GM18951 (cell line): Measurements from ENCODE around the gene MAML2.

Experiments
- POLR2A ChIP-seq: IDR thresholded peaks from 4 replicates; pipeline ENCODE4 v1.6.1; 2011; ENCODE audit warnings: mild to moderate bottlenecking; ENCODE audit not compliant: insufficient read length, insufficient read depth; ENCODE audit errors: extremely low read depth
- in situ Hi-C: fragments of 300-500 bp; cut with MboI; formaldehyde crosslinking; loops from one replicate; pipeline ENCODE4 v1.12.0; 2022; ENCODE audit warnings: low sequenced_read_pairs, mixed read lengths, inconsistent platforms; ENCODE audit not compliant: unreplicated experiment

The MAML2 gene

DNA sequence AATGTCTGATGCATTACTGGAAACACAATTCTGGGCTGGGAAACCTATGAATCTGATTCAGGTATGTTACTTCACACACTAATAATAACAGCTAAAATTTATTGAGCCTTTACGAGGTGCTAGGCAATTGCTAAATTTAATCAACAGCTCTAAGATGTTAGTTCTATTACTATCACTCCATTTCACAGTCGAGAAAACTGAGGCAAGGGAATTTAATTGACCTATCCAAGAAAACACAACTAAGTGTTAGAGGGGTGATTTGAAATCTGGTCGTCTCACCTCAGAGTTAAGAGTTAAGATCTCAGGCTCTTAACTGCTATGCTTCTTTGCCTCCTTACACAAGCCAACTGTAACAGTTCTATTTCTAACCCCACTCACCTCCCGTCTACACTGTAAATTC lies 8.8 kb downstream of the MAML2 start:
- no peak for TF ChIP-seq POLR2A
- in situ Hi-C loops: no loop called here

DNA sequence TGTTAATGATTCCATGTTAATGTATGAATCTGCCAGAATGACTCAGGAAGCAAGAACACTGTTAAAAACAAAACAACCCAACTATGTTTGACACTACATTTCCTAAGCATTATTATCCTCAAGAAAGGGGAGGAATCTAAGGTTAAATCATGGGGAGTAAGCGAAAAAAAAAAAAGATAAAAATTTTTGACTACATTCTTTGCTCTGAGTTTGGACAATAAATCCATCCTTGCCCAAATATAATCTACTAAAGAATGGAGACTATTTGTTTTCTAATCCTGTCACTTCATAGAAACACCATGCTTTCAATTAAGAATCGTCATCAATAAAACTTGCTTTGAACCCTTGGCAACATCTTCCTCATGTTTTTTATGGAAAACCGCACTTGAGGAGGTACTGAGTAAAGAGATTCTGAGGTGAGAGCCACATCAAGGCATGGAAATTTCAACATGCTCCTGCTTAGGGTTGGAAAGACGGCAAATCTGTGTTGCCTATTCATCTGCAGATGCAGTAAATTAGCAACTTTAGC lies 9.7 kb downstream of the MAML2 start:
- TF ChIP-seq POLR2A: no peak
- in situ Hi-C loops: no loop called here

DNA sequence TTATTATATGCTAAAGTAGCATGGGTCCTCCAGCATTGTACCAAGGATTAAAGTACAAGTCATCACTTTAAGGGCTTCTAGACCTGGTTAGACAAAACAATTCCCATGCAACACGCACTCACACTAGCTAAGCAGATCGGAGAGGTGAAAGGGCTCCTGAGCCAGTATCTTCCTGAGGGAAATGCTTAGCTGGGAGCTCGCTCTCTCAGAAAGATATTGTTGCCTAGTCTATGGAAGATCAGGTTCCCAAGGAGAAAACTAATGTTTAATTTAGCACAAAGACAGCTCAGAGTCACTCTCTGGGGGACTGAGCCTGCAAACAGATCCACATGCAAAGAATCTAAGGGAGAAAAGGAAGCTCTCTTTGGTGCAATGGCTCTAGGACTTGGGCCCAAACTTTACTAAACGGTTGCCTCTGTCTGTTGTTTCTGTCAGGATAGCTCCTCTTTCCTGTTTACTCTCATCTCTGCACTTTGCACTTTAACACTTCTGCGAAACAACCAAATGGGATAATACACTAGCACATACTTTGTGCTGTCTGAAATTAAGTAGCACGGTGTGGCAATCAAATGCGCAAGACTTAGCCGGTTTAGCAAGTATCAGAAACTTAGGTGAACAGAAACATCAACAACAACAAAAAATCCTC lies 10.7 kb downstream of the MAML2 start:
- in situ Hi-C loops: no loop called here

DNA sequence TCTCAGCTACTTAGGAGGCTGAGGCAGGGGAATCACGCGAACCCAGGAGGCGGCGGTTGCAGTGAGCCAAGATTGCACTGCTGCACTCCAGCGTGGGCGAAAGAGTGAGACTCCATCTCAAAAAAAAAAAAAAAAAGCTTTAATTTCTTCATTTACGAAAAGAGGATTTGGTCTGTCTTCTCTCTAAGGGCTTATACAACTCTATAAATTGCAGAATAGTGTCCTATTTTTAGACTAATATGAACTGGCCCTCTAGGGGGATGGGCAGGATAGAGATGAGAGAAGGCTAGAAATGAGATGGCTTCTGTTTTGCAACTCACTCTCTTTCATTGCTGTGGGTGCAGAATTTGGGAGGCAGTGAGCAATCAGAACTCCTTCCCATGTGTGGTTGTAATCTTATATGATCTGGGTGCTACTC lies 11.3 kb downstream of the MAML2 start:
- in situ Hi-C loops: no loop called here
- no peak for TF ChIP-seq POLR2A

More for the DNA sequence above, 10.7 kb downstream of the MAML2 start:
- no peak for TF ChIP-seq POLR2A

DNA sequence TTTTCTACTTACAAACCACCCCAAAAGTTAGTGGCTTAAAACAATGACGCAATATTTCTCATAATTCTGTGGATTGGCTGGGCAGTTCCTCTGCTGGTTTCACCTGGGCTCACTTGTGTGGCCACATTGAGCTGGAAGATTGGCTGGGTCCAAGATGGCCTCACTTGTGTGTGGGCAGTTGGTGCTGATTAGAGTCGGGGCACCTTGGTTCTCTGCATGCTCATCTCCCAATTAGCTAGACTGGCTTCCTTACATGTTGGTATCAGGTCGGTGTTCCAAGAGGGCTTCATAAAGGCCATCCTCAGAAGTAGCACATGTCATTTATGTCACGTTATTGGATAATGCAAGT lies 12.5 kb downstream of the MAML2 start:
- no peak for TF ChIP-seq POLR2A
- in situ Hi-C loops: no loop called here

DNA sequence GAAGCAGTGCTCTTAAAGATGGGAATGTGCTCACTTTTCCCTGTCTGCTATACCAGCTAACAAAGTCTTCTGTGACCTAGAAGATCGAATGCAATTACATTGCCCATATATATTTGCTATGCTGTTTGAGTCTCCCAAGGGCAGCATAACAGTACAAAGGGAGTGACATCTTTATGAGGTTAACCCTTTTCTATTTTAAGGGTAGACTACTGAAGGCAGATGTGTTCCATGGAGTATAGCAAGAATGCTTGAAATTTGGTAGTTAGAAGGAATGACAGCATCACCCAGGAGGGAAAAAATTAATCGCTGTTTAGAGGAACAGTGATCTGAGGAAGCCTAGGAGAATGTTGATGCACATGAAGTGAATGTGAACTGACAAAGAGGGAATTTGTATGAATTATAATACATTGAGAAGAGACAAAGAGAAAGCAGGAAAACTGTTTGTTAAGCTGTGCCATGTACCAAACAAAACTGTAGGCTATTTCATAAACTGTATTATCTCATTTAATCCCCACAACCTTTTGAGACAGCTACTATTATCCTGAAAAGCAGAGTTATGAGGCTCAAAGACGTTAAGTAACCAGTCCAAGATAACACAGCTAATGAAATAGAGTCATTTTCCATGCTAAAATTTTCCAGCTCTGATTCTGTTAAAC lies 13.0 kb downstream of the MAML2 start:
- in situ Hi-C loops: loop anchor here (10.0 kb wide), 1 partner anchor 275 kb away; no protein-coding TSS in a partner anchor

DNA sequence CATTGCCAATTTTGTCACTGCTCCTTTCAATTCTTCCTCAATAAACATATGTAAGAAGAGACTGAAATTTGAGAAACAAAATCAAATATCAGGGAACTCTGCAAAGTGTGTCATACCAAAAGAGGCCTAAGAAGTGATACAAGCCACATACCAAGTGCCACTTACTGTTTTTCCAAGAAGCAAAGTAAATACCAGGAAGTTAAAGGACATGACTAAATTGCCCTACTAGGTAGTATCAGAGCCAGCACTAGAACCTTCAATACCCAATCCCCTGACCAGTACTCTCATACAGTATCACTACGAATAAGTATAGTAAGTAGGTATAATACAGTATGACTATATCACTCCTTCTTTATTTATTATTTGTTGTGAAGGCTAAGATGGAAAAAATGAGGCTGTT lies 13.6 kb downstream of the MAML2 start:
- in situ Hi-C loops: loop anchor here (10.0 kb wide), 1 partner anchor 275 kb away; no protein-coding TSS in a partner anchor
- no peak for TF ChIP-seq POLR2A

More for the DNA sequence above, 13.0 kb downstream of the MAML2 start:
- TF ChIP-seq POLR2A: no peak

DNA sequence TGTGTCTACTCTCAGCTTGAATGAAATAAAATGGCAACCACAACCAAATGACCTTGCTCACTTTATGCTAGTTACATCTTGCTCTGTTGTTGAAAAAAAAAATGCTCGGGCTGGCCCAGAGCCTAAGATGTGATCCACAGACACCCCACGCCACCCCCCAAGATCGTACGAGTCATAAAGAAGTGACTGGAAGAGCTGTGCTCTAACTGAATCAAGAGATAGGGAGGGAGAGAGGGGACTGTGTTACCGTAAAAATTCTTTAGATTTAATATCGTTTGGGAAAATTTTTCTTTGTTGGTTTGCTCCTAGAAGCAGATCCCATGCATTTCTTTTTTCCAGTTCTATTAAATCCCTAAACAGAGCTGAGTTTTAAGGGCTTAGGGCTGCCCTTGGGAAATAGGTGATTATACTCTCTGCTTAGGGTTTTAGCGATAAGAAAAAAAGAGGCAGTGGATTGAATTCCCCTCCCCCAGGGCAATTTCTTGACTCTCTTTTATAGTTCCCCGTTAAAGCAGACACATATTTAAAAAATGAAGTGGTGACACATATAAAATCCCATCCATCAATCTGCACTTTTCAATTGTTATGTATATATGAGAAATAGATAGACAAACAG lies 14.5 kb downstream of the MAML2 start:
- in situ Hi-C loops: loop anchor here (10.0 kb wide), 1 partner anchor 274 kb away; no protein-coding TSS in a partner anchor
- no peak for TF ChIP-seq POLR2A

DNA sequence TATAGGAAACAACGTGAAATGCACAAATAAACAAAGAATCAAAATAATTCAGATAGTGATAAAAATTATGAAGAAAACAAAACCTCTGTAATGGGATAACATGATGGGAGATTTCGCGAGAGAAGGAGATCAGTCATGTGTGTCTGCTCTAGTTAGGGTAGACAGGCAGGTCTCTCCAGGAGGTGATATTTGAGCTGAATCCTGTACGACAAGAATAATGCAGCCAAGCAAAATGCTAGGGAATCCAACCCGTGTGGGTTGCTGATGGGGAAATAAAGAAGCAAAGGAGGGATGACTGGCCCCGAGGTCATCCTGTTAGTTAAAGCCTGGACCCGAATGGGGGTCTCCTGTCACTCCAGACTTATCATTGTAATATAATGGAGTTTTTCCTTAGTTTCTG lies 16.0 kb downstream of the MAML2 start:
- in situ Hi-C loops: loop anchor here (10.0 kb wide), 1 partner anchor 272 kb away; no protein-coding TSS in a partner anchor
- no peak for TF ChIP-seq POLR2A

DNA sequence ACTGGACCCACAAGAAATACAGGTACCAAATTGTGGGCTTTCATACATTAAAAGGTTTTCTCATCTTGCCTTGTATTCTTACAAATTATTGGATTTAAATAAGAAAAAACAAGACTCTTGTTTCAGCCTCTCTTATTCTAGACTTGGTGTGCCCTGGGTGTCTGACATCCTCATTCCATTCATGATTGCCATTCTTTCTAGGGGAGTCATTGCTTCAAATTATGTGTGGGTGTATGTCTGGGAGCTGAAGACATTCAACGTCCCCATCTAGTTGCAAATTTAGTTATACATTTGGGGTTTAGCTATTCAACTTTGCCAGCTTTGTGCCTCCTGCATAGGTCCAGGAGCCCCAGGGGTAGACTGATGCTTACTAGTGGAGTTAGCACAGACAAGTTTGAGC lies 18.1 kb downstream of the MAML2 start:
- TF ChIP-seq POLR2A: no peak
- in situ Hi-C loops: loop anchor here (10.0 kb wide), 1 partner anchor 270 kb away; no protein-coding TSS in a partner anchor

DNA sequence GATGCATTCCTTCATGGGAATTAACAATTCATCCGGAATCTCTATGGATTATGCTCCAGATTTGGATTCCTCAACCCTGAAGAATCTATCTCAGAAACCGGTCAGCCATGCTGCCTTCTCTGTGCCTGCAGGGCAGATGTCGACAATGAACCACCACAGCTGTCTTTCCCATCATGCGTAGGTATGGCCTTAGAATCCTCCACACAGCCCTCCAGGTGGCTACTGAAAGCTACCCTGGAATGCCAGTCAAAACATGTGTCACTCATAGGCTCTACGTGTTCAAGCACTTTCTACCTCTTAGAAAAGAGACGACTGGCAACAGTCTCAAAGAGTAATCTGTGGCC lies 19.4 kb downstream of the MAML2 start:
- in situ Hi-C loops: loop anchor here (10.0 kb wide), 1 partner anchor 269 kb away; no protein-coding TSS in a partner anchor

DNA sequence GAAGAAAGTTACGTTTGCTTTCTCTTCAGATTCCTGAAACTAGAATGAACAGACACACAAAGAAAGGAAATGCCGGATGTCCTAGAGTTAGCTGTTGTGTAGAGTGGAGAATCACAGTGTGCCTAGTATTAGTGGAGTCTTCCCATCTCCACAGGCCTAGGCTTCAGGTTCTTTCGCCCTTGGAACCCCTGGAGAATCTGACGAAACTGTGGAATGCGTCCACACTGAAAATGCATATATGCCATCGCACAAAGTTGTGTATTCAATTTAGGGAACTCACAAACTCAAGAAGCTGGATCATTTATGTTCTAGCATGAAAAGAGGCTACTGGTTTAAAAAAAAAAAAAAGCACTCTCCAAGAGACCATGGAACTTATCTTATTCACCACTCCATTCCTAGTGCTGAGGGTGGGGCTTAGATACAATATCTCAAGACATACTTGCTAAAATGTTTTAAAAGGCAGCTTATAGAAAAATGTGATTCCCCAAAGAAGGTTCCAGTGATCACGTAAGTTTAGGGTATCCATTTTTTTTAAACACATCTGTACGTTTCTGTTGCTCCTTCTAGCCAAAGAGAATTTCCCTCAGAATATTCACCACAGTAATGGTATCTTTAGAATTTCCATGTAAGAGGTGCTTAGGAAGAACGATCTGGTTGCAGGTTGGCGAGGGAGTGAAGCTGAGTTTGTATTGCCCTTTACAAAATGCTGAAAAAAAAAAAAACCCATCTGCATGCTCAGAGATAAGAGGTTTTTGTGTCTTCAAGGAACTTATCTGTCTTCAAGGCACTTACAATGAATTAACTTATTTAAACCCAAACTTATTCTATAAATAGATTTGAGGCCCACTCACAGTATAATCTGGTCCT lies 20.0 kb downstream of the MAML2 start:
- no peak for TF ChIP-seq POLR2A
- in situ Hi-C loops: loop anchor here (10.0 kb wide), 1 partner anchor 268 kb away; no protein-coding TSS in a partner anchor

More for the DNA sequence above, 19.4 kb downstream of the MAML2 start:
- TF ChIP-seq POLR2A: no peak
